Activated CD8-positive, alpha-beta memory T cell treated with anti-CD3 and anti-CD28 coated beads, Interleukin-2, amount 10 ng/mL, durations not matched to agents 7 days and 5 days (primary cell): ENCODE measurements around the gene IRX4. TPM values are rescaled to one million over a fixed set of nuclear protein-coding genes. Genes with fewer than 3 reads are reported as not detected.

Experiments used
- ATAC-seq: fragments of 150-1000 bp; cut with Tn5 transposase; one replicate; pipeline ENCODE4 v1.10.0; 2021; ENCODE audit warnings: moderate library complexity
- CTCF ChIA-PET: fragments of 350-600 bp; sonication (Branson Sonifier 250); formaldehyde crosslinking; loops from one replicate; lab custom pipeline; 2021; ENCODE audit warnings: antibody characterized with exemption; lab: Charles Lee
- DNase-seq: peaks from one replicate; pipeline ENCODE4 v3.0.0-alpha.2; 2020
- H3K27ac Mint-ChIP-seq: one replicate; pipeline ENCODE4 v1.8.0; 2021; ENCODE audit warnings: mild to moderate bottlenecking, mixed read lengths
- H3K27me3 Mint-ChIP-seq: one replicate; pipeline ENCODE4 v1.8.0; 2021; ENCODE audit warnings: mixed read lengths
- H3K36me3 Mint-ChIP-seq: one replicate; pipeline ENCODE4 v1.8.0; 2021; ENCODE audit warnings: mild to moderate bottlenecking, mixed read lengths
- H3K4me1 Mint-ChIP-seq: one replicate; pipeline ENCODE4 v1.8.0; 2021; ENCODE audit warnings: mixed read lengths
- H3K4me3 Mint-ChIP-seq: one replicate; pipeline ENCODE4 v1.8.0; 2021; ENCODE audit warnings: mild to moderate bottlenecking, moderate library complexity, mixed read lengths
- H3K9me3 Mint-ChIP-seq: one replicate; pipeline ENCODE4 v1.8.0; 2022; ENCODE audit warnings: low read depth, mixed read lengths
- total RNA-seq, 2 experiments: library from RNA; stranded (reverse); gene quantifications; one replicate each; pipeline ENCODE4 v1.2.3, GENCODE V29; 2021

The IRX4 gene
- total RNA-seq, 2 experiments from 2014 or later = not detected

GRCh38 chr5:1883120-1883924, 597 bp upstream of the IRX4 start:
- CTCF ChIA-PET = interaction anchor here (0.6 kb wide), 1 partner anchor 1713 kb away, joined by 3 read pairs; no protein-coding TSS in a partner anchor
- Mint-ChIP-seq H3K9me3 (no peaks in the 10 kb centered on the region), H3K36me3 (no peaks in the 10 kb centered on the region), H3K4me3 (no peak overlapping the region), H3K27ac (no peak overlapping the region), H3K27me3 (peaks cover 64% of the 10 kb centered on the region), H3K4me1 (no peaks in the 10 kb centered on the region)
- ATAC-seq (no peak), DNase-seq (no peak)

- H3K27ac Mint-ChIP-seq = no peak overlapping the region
These were observed 891 bp downstream of the IRX4 start for GRCh38 chr5:1881731-1882336.

GRCh38 chr5:1881098-1881572, 1.6 kb downstream of the IRX4 start:
- CTCF ChIA-PET = no interaction called here
- Mint-ChIP-seq H3K9me3 (no peaks in the 10 kb centered on the region), H3K27me3 (peaks cover 72% of the 10 kb centered on the region), H3K36me3 (no peaks in the 10 kb centered on the region), H3K27ac (no peak overlapping the region), H3K4me1 (no peaks in the 10 kb centered on the region), H3K4me3 (no peak overlapping the region)
- DNase-seq (no peak), ATAC-seq (no peak)

More at GRCh38 chr5:1881731-1882336, 891 bp downstream of the IRX4 start:
- DNase-seq (no peak), ATAC-seq (no peak)
- H3K27me3 Mint-ChIP-seq = peaks cover 71% of the 10 kb centered on the region
- no peaks in the 10 kb centered on the region for H3K9me3 Mint-ChIP-seq
- CTCF ChIA-PET = no interaction called here
- H3K4me3 Mint-ChIP-seq = no peak overlapping the region
- H3K4me1 Mint-ChIP-seq = no peaks in the 10 kb centered on the region
- H3K36me3 Mint-ChIP-seq = no peaks in the 10 kb centered on the region

- Mint-ChIP-seq H3K9me3 (no peaks in the 10 kb centered on the region), H3K36me3 (no peaks in the 10 kb centered on the region), H3K4me3 (no peak overlapping the region), H3K27me3 (peaks cover 73% of the 10 kb centered on the region), H3K4me1 (peaks cover 2% of the 10 kb centered on the region), H3K27ac (no peak overlapping the region)
- CTCF ChIA-PET = no interaction called here
- ATAC-seq = no peak
- no peak for DNase-seq
These were observed 2.2 kb downstream of the IRX4 start for GRCh38 chr5:1880377-1881025.

- no peak for DNase-seq
- H3K36me3 Mint-ChIP-seq = no peaks in the 10 kb centered on the region
- peaks cover 2% of the 10 kb centered on the region for H3K4me1 Mint-ChIP-seq
- no peaks in the 10 kb centered on the region for H3K9me3 Mint-ChIP-seq
- H3K27me3 Mint-ChIP-seq = peaks cover 73% of the 10 kb centered on the region
- ATAC-seq = no peak
- H3K4me3 Mint-ChIP-seq = no peak overlapping the region
- CTCF ChIA-PET = no interaction called here
- H3K27ac Mint-ChIP-seq = peak overlapping the region; percentile 40
These were observed 3.1 kb downstream of the IRX4 start for GRCh38 chr5:1879292-1880263.

GRCh38 chr5:1878050-1878849, 4.5 kb downstream of the IRX4 start:
- no peak overlapping the region for H3K27ac Mint-ChIP-seq
- ATAC-seq (no peak), DNase-seq (no peak)
- no peaks in the 10 kb centered on the region for H3K36me3 Mint-ChIP-seq
- no peak overlapping the region for H3K4me3 Mint-ChIP-seq
- no peaks in the 10 kb centered on the region for H3K9me3 Mint-ChIP-seq
- peaks cover 2% of the 10 kb centered on the region for H3K4me1 Mint-ChIP-seq
- peaks cover 74% of the 10 kb centered on the region for H3K27me3 Mint-ChIP-seq
- CTCF ChIA-PET = no interaction called here

- H3K27me3 Mint-ChIP-seq = peaks cover 76% of the 10 kb centered on the region
- ATAC-seq = no peak
- no peak for DNase-seq
- H3K27ac Mint-ChIP-seq = peak overlapping the region; percentile 65
- no peaks in the 10 kb centered on the region for H3K36me3 Mint-ChIP-seq
- no peaks in the 10 kb centered on the region for H3K9me3 Mint-ChIP-seq
- H3K4me3 Mint-ChIP-seq = no peak overlapping the region
- CTCF ChIA-PET = no interaction called here
- peaks cover 2% of the 10 kb centered on the region for H3K4me1 Mint-ChIP-seq
These were observed 5.3 kb downstream of the IRX4 start for GRCh38 chr5:1877103-1878049.

- ATAC-seq (no peak), DNase-seq (no peak)
- H3K27me3 Mint-ChIP-seq = peaks cover 73% of the 10 kb centered on the region
- H3K27ac Mint-ChIP-seq = no peak overlapping the region
- CTCF ChIA-PET = no interaction called here
- no peaks in the 10 kb centered on the region for H3K36me3 Mint-ChIP-seq
- H3K9me3 Mint-ChIP-seq = no peaks in the 10 kb centered on the region
- no peak overlapping the region for H3K4me3 Mint-ChIP-seq
- peaks cover 2% of the 10 kb centered on the region for H3K4me1 Mint-ChIP-seq
These were observed 6.1 kb downstream of the IRX4 start for GRCh38 chr5:1876660-1877064.

GRCh38 chr5:1875843-1876659, 6.7 kb downstream of the IRX4 start:
- Mint-ChIP-seq H3K27me3 (peaks cover 68% of the 10 kb centered on the region), H3K27ac (no peak overlapping the region), H3K9me3 (no peaks in the 10 kb centered on the region), H3K4me1 (peaks cover 2% of the 10 kb centered on the region), H3K36me3 (no peaks in the 10 kb centered on the region), H3K4me3 (no peak overlapping the region)
- DNase-seq (no peak), ATAC-seq (no peak)
- CTCF ChIA-PET = no interaction called here

GRCh38 chr5:1875281-1875842, 7.4 kb downstream of the IRX4 start:
- no peaks in the 10 kb centered on the region for H3K9me3 Mint-ChIP-seq
- H3K36me3 Mint-ChIP-seq = no peaks in the 10 kb centered on the region
- peaks cover 2% of the 10 kb centered on the region for H3K4me1 Mint-ChIP-seq
- H3K27me3 Mint-ChIP-seq = peaks cover 61% of the 10 kb centered on the region
- H3K4me3 Mint-ChIP-seq = no peak overlapping the region
- DNase-seq = no peak
- CTCF ChIA-PET = no interaction called here
- H3K27ac Mint-ChIP-seq = no peak overlapping the region
- no peak for ATAC-seq

GRCh38 chr5:1874771-1875220, 7.9 kb downstream of the IRX4 start:
- no peaks in the 10 kb centered on the region for H3K36me3 Mint-ChIP-seq
- no peak for ATAC-seq
- no peak for DNase-seq
- no peak overlapping the region for H3K27ac Mint-ChIP-seq
- H3K4me3 Mint-ChIP-seq = no peak overlapping the region
- H3K27me3 Mint-ChIP-seq = peaks cover 56% of the 10 kb centered on the region
- peaks cover 2% of the 10 kb centered on the region for H3K4me1 Mint-ChIP-seq
- CTCF ChIA-PET = no interaction called here
- H3K9me3 Mint-ChIP-seq = no peaks in the 10 kb centered on the region
